Prostate gland (tissue), 2 donors: ENCODE measurements around the gene NFAM1.

Source experiments
- CTCF ChIP-seq, 4 experiments: fragments of 200-600 bp in 2 of 4; fragments of 450-650 bp in 2 of 4; sonication (generic) in 2 of 4; IDR thresholded peaks; 1 replicate in 3 of 4; 2 replicates in 1 of 4; pipeline ENCODE4 v1.5.1; 2016 to 2019; ENCODE audit warnings: antibody characterized with exemption in 4 of 4, mild to moderate bottlenecking in 2 of 4, moderate library complexity in 2 of 4
- POLR2A ChIP-seq: fragments of 450-650 bp; IDR thresholded peaks from one replicate; pipeline ENCODE4 v1.6.1; 2016; ENCODE audit warnings: antibody characterized with exemption, mild to moderate bottlenecking
- POLR2AphosphoS5 ChIP-seq: sonication (generic); formaldehyde crosslinking; IDR thresholded peaks from one replicate; pipeline ENCODE4 v1.6.1; 2017; ENCODE audit warnings: antibody characterized with exemption

GRCh38 chr22:42451499-42452145 lies 19.4 kb upstream of the NFAM1 start:
- TF ChIP-seq CTCF (IDR thresholded peaks at IDR 0.05) = no peak
- no peak for TF ChIP-seq POLR2A
- TF ChIP-seq POLR2AphosphoS5 = no peak
